IMR-90 (cell line): ENCODE data around the gene PEX11A. TPM values are rescaled to one million over a fixed set of nuclear protein-coding genes. Genes with fewer than 3 reads are reported as not detected.

Source experiments
- CHD1 ChIP-seq: IDR thresholded peaks from 2 replicates; pipeline ENCODE4 v1.6.1; 2012; ENCODE audit warnings: low read depth, low read length, improper control_type of control experiment
- MAZ ChIP-seq: IDR thresholded peaks from 2 replicates; pipeline ENCODE4 v1.6.1; 2012; ENCODE audit warnings: low read depth, mild to moderate bottlenecking, low read length, improper control_type of control experiment, moderate library complexity, borderline replicate concordance
- NFE2L2 ChIP-seq: fragments of 150-350 bp; IDR thresholded peaks from 2 replicates; pipeline ENCODE4 v1.6.1; 2016; ENCODE audit warnings: low read depth, mild to moderate bottlenecking, low read length
- POLR2A ChIP-seq: IDR thresholded peaks from 2 replicates; pipeline ENCODE4 v1.6.1; 2012; ENCODE audit warnings: mild to moderate bottlenecking, low read depth, low read length
- polyA plus RNA-seq, 3 experiments: library from polyadenylated mRNA; depleted of rRNA; stranded (reverse); fragments of >200 nt; gene quantifications; 2 replicates each; pipeline ENCODE4 v1.2.3, GENCODE V29; 2012; ENCODE audit warnings: low replicate concordance in 1 of 3
- total RNA-seq: library from RNA; depleted of rRNA; stranded (reverse); fragments of >200 nt; gene quantifications from 2 replicates; pipeline ENCODE4 v1.2.3, GENCODE V29; 2012

Gene PEX11A
- total and polyA plus RNA-seq, 2 of the 4 experiments (the other 2 are of a cell fraction): 4.2 to 10.2 TPM

- TF ChIP-seq NFE2L2: no peak
- TF ChIP-seq CHD1: no peak
- no peak for TF ChIP-seq MAZ
- no peak for TF ChIP-seq POLR2A
Observed at GRCh38 chr15:89664441-89665350, 25.9 kb downstream of the PEX11A start (continued).
